ENCODE data around the gene RPS4Y1.
"Not testable (repeated sequence)": the region's sequence is repeated elsewhere in the genome, so short reads cannot be mapped to it uniquely, and the experiment has no call there.

RPS4Y1 gene

DNA sequence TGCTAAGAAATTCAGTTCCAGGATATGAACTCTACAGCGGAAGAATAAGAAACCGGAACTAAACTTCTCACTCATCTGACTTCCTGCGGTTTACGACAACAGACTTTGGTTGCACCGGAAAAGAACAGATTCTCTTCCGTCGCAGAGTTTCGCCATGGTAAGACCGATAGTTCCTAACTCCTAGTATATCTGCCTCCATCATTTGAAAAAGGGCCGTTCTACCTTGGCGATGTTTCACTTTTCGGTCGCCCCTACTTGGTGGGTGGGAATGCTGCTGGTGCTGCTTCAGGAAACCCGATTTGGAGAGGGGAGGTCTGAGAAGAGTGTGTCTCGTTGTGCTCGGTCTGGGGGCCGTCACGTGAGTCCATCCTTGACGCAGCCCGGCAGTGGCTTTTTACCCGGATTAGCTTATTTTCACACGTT, at the start of gene RPS4Y1:
Gene RPS4Y1 (plus strand): TSS at position 132 of the 423 bp plus-strand sequence. CDS start 23 bp downstream, at position 155.
- POLR2A ChIA-PET, result no interaction called here
- DNase-seq (ENCODE audit: extremely low spot score), result no peak
- TF ChIP-seq CTBP1 (IDR thresholded peaks at IDR 0.05; ENCODE audit: borderline replicate concordance) (no peak), LEF1 (IDR thresholded peaks at IDR 0.05; ENCODE audit: borderline replicate concordance) (no peak), NFRKB (IDR thresholded peaks at IDR 0.05) (no peak), FOXK2 (IDR thresholded peaks at IDR 0.05) (no peak)
- CTCF ChIA-PET, result no interaction called here

- ChIA-PET CTCF (no interaction called here), POLR2A (no interaction called here)
- TF ChIP-seq LEF1 (IDR thresholded peaks at IDR 0.05; ENCODE audit: borderline replicate concordance), result no peak
- TF ChIP-seq BHLHE40 (IDR thresholded peaks at IDR 0.05; ENCODE audit: borderline replicate concordance), result no peak
- no peak for TF ChIP-seq SP1 (IDR thresholded peaks at IDR 0.05)
- TF ChIP-seq CTBP1 (IDR thresholded peaks at IDR 0.05; ENCODE audit: borderline replicate concordance), result no peak
- no peak for TF ChIP-seq ARNT (IDR thresholded peaks at IDR 0.05)
- no peak for TF ChIP-seq NFRKB (IDR thresholded peaks at IDR 0.05)
- no peak for TF ChIP-seq PKNOX1 (IDR thresholded peaks at IDR 0.05)
- TF ChIP-seq FOXK2 (IDR thresholded peaks at IDR 0.05), result no peak
- TF ChIP-seq FOXA1 (IDR thresholded peaks at IDR 0.05), result no peak
- no peak for TF ChIP-seq ZNF384 (IDR thresholded peaks at IDR 0.05)
- no peak for TF ChIP-seq SUZ12 (IDR thresholded peaks at IDR 0.05)
- TF ChIP-seq ELF4 (IDR thresholded peaks at IDR 0.05), result no peak
- no peak for TF ChIP-seq HDGF (IDR thresholded peaks at IDR 0.05; ENCODE audit: borderline replicate concordance)
- TF ChIP-seq TARDBP (IDR thresholded peaks at IDR 0.05), result no peak
- no peak for TF ChIP-seq L3MBTL2 (conservative IDR thresholded peaks at IDR 0.05)
- TF ChIP-seq FOXM1 (IDR thresholded peaks at IDR 0.05; ENCODE audit: borderline replicate concordance), result no peak
- DNase-seq (ENCODE audit: extremely low spot score), result no peak
Measured at GRCh38 chrY:2796977-2797523, 44.4 kb upstream of the RPS4Y1 start.

DNA sequence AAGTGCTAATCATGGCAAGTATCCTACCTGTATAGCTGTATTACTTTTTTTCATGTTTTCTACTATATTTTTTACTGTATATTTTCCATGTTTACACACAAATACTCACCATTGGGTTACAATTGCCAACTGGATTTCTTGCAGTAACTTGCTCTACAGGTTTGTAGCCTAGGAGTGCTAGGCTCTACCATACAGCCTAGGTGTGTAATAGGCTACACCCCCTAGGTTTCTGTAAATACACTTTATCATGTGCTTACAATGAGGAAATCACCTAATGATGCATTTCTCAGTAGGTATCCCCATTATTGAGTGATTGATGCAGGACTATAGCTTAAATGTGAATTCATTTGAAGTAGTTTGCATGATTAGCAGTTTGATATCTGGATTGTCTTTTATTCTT, 43.4 kb upstream of the RPS4Y1 start:
- ChIA-PET POLR2A (no interaction called here), CTCF (no interaction called here)
- TF ChIP-seq FOXM1 (IDR thresholded peaks at IDR 0.05; ENCODE audit: borderline replicate concordance) (no peak), ARNT (IDR thresholded peaks at IDR 0.05) (no peak), SUZ12 (IDR thresholded peaks at IDR 0.05) (no peak), LEF1 (IDR thresholded peaks at IDR 0.05; ENCODE audit: borderline replicate concordance) (no peak), TARDBP (IDR thresholded peaks at IDR 0.05) (no peak), FOXK2 (IDR thresholded peaks at IDR 0.05) (no peak), CTBP1 (IDR thresholded peaks at IDR 0.05; ENCODE audit: borderline replicate concordance) (no peak), ZNF384 (IDR thresholded peaks at IDR 0.05) (no peak), FOXA1 (IDR thresholded peaks at IDR 0.05) (no peak)

GRCh38 chrY:2800246-2800645, 41.2 kb upstream of the RPS4Y1 start:
- TF ChIP-seq TARDBP (IDR thresholded peaks at IDR 0.05) (no peak), FOXK2 (IDR thresholded peaks at IDR 0.05) (no peak), SP1 (IDR thresholded peaks at IDR 0.05) (no peak)
- ChIA-PET CTCF (no interaction called here), POLR2A (no interaction called here)
- no peak for DNase-seq (ENCODE audit: extremely low spot score)

More for the DNA sequence above, 43.4 kb upstream of the RPS4Y1 start:
- DNase-seq (ENCODE audit: extremely low spot score), result no peak

DNA sequence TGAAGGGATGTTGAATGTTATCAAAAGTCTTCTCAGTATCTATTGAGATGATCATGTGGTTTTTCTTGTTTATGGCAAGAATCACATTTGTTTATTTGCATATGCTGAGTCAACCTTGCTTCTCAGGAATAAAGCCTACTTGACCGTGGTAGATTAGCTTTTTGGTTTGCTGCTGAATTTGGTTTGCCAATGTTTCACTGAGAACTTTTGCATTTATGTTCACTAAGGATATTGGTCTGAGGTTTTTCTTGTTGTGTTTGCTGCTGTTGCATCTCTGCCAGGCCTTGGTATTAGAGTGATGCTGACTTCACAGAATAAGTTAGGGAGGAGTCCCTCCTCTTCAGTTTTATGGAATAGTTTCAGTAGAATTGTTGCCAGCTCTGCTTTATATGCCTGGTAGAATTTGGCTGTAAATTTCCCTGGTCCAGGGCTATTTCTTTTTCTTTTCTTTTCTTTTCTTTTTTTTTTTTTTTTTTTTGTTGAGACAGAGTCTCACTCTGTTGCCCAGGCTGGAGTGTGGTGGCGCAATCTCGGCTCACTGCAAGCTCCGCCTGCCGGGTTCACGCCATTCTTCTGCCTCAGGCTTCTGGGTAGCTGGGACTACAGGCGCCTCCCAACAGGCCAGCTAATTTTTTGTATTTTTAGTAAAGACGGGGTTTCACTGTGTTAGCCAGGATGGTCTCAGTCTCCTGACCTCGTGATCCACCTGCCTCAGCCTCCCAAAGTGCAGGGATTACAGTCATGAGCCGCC, 24.1 kb upstream of the RPS4Y1 start:
- DNase-seq (ENCODE audit: extremely low spot score); POLR2A ChIA-PET; CTCF ChIA-PET: not testable (repeated sequence)

DNA sequence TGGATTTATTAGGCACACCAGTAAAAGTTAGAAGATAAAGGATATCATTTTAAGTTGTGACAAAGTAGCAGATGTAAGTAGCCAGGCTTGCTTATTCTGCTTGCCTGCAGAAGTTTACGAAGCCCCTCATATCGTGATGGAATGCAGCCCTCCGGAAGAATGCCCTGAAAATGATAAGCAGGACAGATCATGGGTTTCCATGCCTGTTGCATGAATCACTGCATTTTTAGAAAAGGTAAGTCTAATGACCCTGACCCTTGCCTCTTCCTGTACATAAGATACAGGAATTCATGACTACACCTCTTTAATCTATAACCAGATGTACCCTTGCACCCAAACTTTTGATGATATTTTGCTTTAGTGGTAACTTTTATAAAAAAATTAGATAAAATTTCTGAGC, 16.9 kb upstream of the RPS4Y1 start:
- TF ChIP-seq HDGF (IDR thresholded peaks at IDR 0.05; ENCODE audit: borderline replicate concordance), result no peak
- no peak for TF ChIP-seq ZNF384 (IDR thresholded peaks at IDR 0.05)
- TF ChIP-seq SP1 (IDR thresholded peaks at IDR 0.05), result no peak
- TF ChIP-seq SUZ12 (IDR thresholded peaks at IDR 0.05), result no peak
- no peak for TF ChIP-seq ELF4 (IDR thresholded peaks at IDR 0.05)
- TF ChIP-seq NFRKB (IDR thresholded peaks at IDR 0.05), result no peak
- TF ChIP-seq PKNOX1 (IDR thresholded peaks at IDR 0.05), result no peak
- TF ChIP-seq FOXM1 (IDR thresholded peaks at IDR 0.05; ENCODE audit: borderline replicate concordance), result no peak
- no peak for TF ChIP-seq LEF1 (IDR thresholded peaks at IDR 0.05; ENCODE audit: borderline replicate concordance)
- TF ChIP-seq TARDBP (IDR thresholded peaks at IDR 0.05), result no peak
- no peak for TF ChIP-seq L3MBTL2 (conservative IDR thresholded peaks at IDR 0.05)
- no peak for TF ChIP-seq ARNT (IDR thresholded peaks at IDR 0.05)
- no peak for TF ChIP-seq FOXA1 (IDR thresholded peaks at IDR 0.05)
- TF ChIP-seq CTBP1 (IDR thresholded peaks at IDR 0.05; ENCODE audit: borderline replicate concordance), result no peak
- no peak for TF ChIP-seq FOXK2 (IDR thresholded peaks at IDR 0.05)
- TF ChIP-seq BHLHE40 (IDR thresholded peaks at IDR 0.05; ENCODE audit: borderline replicate concordance), result no peak
- ChIA-PET CTCF (no interaction called here), POLR2A (no interaction called here)
- DNase-seq (ENCODE audit: extremely low spot score), result no peak

DNA sequence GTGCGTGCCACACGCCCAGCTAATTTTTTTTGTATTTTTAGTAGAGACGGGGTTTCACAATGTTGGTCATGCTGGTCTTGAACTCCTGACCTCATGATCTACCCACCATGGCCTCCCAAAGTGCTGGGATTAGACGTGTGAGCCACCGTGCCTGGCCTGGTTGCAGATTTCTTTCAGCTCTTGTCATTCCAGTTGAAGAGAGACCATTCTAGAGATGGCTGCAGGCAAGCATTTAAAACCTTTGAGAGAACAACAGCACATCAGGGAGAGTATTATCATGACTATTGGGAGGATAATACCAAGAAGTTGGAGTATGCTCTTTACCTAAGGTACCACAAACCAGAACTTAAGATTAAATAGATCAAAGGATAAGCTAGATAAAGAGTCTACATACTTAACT, 12.9 kb upstream of the RPS4Y1 start:
- POLR2A ChIA-PET, result no interaction called here
- no peak for DNase-seq (ENCODE audit: extremely low spot score)
- CTCF ChIA-PET, result no interaction called here
- TF ChIP-seq ELF4 (IDR thresholded peaks at IDR 0.05) (no peak), ZNF384 (IDR thresholded peaks at IDR 0.05) (no peak)
